Measurements from ENCODE around the gene CDHR4. TPM values are rescaled to one million over a fixed set of nuclear protein-coding genes. Genes with fewer than 3 reads are reported as not detected.

The CDHR4 gene
- 0.23 TPM for total RNA-seq

DNA sequence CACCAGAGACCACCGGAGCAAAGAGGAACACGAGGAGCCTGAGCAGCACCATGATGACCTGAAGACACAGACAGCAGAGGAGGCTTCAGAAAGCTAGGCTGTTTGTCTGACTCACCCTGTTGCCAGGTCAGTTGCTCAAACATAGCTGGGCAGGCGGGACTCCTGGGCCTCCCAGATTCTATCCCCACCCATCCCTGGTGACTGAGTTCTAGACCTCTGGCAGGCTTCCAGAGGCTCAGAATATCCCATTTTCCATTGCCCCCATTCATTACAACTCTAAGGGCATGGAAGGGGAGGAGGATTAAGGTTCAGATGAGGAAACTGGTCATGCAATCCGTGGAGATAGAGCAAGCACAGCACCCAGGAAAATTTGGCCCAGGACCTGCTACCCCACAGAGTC, at the start of gene CDHR4:
CDHR4 (minus strand) TSS at position 113 of the 400 bp plus-strand sequence; CDS start at position 52, 61 bp downstream.

GRCh38 chr3:49813497-49814174, 14.0 kb upstream of the CDHR4 start, which contains the start of gene UBA7:
UBA7 (minus strand) TSS chr3:49813953; CDS start chr3:49813787, 166 bp downstream.

GRCh38 chr3:49802719-49803464, 3.2 kb upstream of the CDHR4 start, which contains the start of gene INKA1:
INKA1 (plus strand) TSS chr3:49803261; CDS start chr3:49803393, 132 bp downstream.

DNA sequence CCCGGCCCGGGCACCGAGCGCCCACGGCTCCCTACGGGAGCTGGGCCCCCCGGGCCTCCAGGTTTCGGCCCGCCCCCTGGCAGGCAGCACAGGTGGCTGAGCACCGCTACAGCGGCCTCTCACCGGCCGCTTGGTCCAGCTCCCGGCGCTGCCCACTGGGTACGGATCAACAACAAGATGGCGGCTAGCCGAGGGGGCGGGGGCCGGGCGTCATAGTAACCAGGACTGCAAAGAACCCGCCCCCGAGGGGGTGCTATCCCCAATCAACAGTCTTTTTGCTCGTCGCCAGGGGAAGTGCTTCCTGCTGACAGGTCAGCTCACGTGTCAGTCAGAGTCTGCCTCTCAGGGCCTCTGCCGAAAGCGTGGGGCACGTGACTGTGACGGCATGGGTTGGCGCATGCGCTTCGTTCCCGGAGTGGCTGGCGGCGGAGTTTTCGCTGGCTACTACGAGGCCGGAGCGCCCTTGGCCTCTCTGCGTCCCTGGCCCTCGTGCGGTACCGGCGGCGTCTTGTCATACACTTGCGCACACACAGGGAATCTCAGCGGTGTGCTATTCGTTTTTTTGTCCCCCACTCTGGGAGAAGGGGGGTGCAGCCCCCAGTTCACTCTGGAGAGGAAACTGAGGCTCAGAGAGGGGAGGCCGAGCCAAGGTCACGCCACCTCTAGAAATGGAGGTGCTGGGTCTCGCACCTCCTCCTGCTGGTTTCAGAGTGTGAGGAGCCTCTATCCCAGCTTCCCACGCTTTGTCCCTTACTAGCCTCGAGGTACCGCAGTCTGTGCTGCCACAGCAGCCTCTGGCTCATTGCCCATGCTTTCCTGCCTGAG, 13.1 kb downstream of the CDHR4 start, which contains the start of gene IP6K1:
IP6K1 (minus strand) TSS at position 186 of the 825 bp plus-strand sequence. CDS start 38,502 bp downstream, outside the sequence.

Small RNAs within 50 kb of the gene (small RNA-seq; reads per million reads assigned to genes)
- not detected for gene COX6CP14

Other genes with a start within 250 kb of the CDHR4 start
- gene BSN, start 245.4 kb downstream of the CDHR4 start, total RNA-seq = 11.5 TPM
- 75.2 TPM for gene APEH, start 125.5 kb downstream of the CDHR4 start, total RNA-seq
- 7.6 TPM for gene MST1, start 110.4 kb downstream of the CDHR4 start, total RNA-seq
- gene RNF123, start 110.3 kb downstream of the CDHR4 start, total RNA-seq = 28.6 TPM
- gene AMIGO3, start 80.2 kb downstream of the CDHR4 start, total RNA-seq = 0.92 TPM
- gene GMPPB, start 75.9 kb downstream of the CDHR4 start, total RNA-seq = 11.1 TPM
- gene IP6K1, start 13.3 kb downstream of the CDHR4 start, total RNA-seq = 55.8 TPM
- 5.1 TPM for gene INKA1, start 3.4 kb upstream of the CDHR4 start, total RNA-seq
- 8.3 TPM for gene UBA7, start 14.1 kb upstream of the CDHR4 start, total RNA-seq
- gene TRAIP, start 56.7 kb upstream of the CDHR4 start, total RNA-seq = 4.4 TPM
- gene CAMKV, start 70.0 kb upstream of the CDHR4 start, total RNA-seq = 144 TPM
- 0.92 TPM for gene MST1R, start 104.0 kb upstream of the CDHR4 start, total RNA-seq
- 14.3 TPM for gene MON1A, start 129.9 kb upstream of the CDHR4 start, total RNA-seq
- 93.7 TPM for gene RBM6, start 140.3 kb upstream of the CDHR4 start, total RNA-seq